ENCODE measurements around the gene RSPH6A.

DNA sequence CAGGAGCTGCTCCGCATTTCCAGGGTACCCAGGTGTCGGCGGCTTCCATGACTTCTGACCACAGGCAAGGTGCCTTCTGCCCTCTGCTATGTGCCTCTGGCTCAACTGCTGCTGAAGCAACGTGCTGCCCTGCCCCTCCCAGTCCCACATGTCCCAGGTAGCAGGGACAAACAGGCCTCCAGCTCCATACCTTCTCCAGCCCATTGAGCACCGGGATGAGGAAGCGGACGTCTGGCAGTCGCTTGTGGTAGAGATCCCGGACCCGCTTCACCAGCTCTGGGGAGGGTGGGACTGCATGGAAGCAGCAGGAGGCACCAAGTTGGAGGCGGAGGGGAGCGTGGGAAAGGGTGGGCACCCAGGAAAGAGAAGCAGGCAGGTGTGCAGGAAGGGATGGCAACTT is 8.1 kb upstream of the RSPH6A start:
- TF ChIP-seq, protein P1, sequence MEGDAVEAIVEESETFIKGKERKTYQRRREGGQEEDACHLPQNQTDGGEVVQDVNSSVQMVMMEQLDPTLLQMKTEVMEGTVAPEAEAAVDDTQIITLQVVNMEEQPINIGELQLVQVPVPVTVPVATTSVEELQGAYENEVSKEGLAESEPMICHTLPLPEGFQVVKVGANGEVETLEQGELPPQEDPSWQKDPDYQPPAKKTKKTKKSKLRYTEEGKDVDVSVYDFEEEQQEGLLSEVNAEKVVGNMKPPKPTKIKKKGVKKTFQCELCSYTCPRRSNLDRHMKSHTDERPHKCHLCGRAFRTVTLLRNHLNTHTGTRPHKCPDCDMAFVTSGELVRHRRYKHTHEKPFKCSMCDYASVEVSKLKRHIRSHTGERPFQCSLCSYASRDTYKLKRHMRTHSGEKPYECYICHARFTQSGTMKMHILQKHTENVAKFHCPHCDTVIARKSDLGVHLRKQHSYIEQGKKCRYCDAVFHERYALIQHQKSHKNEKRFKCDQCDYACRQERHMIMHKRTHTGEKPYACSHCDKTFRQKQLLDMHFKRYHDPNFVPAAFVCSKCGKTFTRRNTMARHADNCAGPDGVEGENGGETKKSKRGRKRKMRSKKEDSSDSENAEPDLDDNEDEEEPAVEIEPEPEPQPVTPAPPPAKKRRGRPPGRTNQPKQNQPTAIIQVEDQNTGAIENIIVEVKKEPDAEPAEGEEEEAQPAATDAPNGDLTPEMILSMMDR (IDR thresholded peaks at IDR 0.05; ENCODE audit: poor library complexity, severe bottlenecking): no peak
- TF ChIP-seq POLR2AphosphoS5 (IDR thresholded peaks at IDR 0.05): no peak
